Activated effector memory CD4-positive, alpha-beta T cell treated with anti-CD3 and anti-CD28 coated beads, Interleukin-2, amount 50 U/mL, for 16 hours (primary cell): Measurements from ENCODE around the gene BORCS5.

ENCODE experiments used
- DNase-seq: peaks from one replicate; pipeline ENCODE4 v3.0.0-alpha.2; 2020

Gene BORCS5

GRCh38 chr12:12353807-12354206 is 3.1 kb upstream of the BORCS5 start:
- DNase-seq, result no peak

GRCh38 chr12:12356467-12356895 is 397 bp upstream of the BORCS5 start:
- no peak for DNase-seq

DNA sequence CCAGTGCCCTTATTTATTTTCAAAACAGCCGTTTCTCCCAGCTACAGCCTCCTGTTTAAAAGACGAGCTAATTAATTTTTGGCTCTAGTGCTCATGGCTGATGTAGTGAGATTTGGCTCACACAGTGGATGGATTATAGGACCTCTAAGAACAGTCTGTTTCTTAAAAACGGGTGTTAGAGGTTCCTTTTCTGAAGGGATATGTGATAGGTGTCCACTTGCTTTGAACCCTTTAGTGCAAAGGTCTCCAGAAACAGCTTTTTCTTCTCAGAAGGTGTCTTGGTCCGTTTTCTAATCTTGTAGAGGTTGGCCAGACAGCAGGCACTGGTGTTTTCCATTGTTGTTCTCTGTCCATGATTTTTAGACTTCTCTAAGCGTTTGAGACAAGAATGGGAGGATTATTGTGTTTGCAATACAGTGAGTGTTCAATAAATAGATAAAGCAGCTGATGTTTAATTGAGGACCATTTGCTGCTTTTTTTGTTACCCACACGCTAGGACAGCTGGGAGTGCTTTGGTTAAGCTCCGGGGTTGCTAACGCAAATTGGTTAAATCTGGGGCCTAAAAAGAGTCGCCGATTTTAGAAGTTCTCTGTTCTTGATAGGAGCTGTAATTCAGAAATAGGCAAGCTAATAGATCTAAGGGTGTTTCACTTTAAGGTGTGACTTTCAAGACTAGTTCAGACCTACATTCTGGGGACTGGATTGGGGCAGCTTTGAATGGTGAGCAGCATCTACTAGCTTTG is 1.0 kb downstream of the BORCS5 start:
- DNase-seq, result no peak

DNA sequence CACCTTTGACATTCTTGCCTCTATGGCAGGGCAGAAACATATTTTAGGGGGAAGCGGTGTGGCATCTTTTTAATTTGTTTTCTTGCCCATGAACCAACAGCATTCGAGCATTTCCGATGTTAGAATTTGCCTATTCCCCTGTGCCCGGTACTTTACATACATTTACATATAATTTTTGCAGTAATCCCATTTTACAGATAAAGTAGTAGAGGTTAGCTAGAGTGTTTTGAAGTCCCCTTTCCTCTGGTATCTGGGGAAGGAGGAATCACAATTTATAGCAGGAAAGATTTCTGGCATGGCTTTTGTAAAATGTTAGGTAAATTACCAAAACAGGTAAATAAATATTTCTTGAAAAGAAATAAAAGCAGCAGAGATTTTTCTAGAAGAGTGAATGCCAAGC is 1.6 kb downstream of the BORCS5 start:
- no peak for DNase-seq

DNA sequence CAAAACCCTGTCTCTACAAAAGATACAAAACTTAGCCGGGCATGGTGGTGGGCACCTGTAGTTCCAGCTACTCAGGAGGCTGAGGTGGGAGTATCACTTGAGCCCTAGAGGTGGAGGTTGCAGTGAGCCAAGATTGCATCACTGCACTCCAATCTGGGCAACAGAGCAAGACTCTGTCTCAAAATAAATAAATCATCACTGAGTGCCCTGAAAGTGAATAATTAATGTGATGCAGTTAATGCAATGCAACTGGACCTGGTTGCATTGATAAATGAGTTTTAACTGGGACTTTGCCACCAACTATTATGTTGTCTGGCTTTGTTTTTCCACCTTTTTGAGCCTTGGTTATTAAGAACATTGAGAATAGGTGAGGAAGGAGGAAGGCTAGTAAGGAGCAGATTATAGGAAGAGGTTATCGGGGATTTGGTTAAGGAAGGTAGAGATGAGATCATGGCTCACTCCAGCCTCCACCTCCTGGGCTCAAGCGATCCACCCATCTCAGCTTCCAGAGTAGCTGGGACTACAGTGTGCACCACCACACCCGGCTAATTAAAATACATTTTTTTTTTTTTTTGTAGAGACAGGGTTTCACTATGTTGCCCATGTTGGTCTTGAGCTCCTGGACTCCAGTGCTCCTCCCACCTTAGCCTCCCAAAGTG is 8.0 kb downstream of the BORCS5 start:
- DNase-seq, result no peak

GRCh38 chr12:12365446-12365802 is 8.5 kb downstream of the BORCS5 start:
- DNase-seq, result no peak

DNA sequence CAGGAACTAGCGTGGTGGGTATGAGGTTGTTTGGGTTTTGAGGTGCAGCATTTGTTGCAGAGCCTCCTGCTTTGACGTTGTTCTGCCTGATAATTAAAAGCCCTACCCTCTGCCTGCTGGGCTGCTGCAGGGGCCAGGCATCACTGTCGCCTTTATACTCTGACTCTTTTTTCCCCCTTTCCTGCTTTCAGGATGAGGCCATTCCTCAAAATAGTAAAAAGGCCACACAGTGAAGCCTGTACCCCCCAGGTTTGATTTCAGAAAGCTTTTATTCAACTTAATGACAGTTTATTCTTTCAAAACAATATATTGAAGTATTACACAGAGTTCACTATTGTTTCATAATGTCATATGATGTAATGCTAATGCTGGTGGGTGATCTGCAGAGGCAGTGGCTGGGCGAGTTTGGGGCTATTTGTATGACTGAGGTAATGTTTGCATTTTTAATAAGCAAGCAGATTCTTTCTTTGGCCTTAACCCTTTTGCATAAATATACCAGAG is 9.1 kb downstream of the BORCS5 start:
- DNase-seq, result no peak

DNA sequence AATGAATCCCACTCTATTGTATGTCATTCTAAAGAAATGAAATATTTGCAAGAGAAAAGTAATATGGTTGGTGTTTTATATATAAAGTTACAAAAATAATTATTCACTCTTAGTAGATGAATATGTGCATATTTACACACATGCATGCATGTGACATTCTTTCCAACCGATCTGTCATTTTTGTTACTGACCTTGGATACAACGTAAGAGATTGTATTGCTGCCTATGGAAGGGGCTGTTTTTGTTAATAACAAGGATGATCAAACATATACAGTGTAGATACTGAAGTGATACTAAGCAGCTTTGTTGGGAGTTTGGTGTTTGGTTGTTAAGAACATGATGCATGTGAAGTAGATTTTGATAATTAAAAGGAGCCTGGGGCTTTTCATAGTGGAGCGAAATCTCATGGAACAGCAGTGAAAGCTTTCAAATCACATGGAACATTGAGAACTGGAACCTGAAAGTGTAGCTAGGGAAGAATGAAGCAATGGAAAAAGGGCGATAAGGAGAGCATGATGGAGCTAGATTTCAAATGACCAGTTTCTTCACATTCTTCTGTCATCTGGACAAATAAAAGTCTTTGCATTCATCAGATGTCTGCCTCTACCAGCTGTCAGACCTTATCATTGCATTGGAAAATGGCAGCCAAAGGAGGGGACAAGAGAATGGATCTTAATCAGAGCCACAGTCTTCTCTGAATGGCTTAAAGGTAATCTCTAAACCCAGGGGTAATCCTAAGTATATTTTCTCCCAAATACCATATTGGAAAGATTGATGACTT is 10.0 kb downstream of the BORCS5 start:
- no peak for DNase-seq

DNA sequence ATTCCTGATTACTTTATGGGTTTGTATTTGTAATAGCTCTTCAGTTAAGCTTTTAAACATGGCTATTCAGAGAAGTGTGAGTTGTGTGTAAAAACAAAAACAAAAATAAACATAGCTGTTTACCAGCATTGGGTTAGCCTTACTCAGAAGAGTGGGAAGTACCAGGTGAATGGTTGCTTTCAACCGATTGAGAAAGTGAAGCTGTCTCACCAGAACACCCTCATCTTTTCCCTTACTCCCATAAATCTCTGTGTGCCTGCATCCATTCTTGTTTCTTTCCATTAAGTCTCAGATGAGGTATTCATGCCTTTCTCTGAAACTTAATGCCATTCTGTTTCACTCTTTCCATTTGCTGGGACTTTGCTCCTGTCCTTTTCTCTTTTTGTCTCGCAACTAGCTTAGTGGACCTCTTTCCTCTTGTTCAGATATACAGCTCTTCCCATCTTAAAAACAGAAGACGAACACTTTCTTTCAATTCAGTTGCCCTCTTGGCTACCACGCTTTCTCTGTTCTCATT is 10.7 kb downstream of the BORCS5 start:
- DNase-seq, result no peak

DNA sequence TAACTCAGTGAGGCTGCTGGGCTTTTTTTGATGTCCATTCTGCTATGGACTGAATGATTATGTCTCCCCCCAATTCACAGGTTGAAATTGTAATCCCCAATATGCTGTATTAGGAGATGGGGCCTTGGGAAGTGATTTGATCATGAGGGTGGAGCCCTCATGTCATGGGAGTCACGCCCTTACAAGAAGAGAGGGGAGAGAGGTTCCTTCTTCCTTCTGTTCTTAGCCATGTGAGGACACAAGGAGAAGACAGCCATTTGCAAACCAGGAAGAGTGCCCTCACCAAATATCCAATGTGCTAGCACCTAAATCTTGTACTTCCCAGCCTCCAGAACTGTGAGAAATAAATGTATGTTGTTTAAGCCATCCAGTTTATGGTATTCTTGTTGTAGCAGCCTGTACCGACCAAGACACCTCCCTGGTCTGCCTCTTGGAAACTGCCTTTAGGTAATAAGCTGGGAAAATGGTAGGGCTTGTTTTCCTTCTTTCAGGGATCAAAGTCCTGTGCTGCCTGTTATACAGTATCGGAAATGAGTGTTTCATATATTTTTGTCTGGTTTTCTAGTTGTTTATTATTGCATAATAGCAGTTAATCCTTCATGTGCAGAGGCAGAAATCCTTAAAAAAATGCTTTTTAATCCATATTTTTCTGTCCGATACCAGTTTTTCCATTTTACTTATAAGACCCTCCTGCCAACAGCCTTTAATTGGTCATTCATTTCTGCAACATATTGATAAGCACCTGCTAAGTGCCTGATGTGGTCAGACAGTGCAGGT is 16.3 kb downstream of the BORCS5 start:
- no peak for DNase-seq

DNA sequence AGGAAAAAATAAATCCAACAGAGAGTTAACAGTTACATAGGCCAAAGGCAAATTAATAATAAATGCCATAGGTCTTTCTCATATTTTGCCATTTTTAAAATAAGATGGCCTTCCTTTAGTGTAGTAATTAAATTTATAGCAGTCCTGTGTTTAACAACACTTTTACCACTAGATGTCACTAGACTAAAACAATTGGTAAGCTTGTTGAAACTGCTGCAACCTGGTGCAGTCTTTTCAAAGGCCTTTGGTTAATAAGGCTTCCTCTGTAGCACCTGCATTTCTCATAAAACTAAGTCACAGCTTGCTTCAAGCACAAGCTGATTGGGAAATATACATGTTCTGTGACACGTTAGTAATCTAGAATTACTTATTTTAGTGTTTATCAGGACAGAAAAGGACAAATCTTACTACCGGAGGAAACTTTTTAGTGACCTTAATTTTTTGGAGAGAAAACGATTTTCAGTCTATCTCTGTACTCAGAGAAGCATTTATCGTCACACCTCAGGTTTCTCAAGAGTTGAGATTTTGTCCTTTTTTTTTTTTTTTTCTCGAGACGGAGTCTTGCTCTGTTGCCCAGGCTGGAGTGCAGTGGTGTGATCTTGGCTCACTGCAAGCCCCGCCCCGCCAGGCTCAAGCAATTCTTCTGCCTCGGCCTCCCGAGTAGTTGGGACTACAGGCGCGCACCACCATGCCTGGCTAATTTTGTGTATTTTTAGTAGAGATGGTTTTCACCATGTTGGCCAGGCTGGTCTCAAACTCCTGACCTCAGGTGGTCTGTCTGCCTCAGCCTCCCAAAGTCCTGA is 20.0 kb downstream of the BORCS5 start:
- DNase-seq, result no peak

- no peak for DNase-seq
These were observed 21.7 kb downstream of the BORCS5 start for GRCh38 chr12:12378616-12379015.

DNA sequence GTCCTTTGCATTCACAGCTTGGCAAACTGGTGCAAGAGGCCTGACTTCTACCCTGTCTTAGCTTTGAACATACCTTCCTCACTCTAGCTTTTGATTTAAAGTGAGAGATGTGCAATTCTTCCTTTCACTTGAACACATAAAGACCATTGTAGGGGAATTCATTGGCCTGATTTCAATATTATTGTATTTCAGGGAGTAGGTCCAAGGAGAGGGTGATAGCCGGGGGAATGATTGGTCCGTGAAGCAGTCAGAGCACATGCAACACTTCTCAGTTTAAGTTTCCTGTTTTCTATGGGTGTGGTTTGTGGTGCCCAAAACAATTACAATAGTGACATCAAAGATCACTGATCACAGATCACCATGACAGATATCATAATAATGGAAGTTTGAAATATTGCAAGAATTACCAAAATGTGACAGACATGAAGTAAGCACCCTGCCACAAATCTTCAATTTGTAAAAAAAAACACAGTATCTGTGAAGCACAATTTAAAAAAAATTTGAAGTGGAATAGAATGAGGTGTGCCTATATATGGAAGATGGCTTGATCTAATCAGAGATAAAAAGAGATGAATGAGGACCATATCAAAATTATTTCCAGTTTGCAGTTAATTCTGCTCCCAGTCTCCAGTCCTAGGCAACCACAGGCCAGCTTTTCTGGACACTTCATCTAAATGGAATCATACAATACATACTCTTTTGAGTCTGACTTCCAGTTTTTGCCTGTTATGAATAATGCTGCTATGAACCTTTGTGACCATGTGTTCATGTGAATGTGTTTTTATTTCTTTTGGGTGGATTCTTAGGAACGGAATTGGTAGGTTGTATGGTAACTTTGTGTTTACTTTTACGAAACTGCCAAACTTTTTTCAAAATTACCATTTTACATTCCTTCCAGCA is 23.2 kb downstream of the BORCS5 start:
- DNase-seq, result peak; percentile 68

DNA sequence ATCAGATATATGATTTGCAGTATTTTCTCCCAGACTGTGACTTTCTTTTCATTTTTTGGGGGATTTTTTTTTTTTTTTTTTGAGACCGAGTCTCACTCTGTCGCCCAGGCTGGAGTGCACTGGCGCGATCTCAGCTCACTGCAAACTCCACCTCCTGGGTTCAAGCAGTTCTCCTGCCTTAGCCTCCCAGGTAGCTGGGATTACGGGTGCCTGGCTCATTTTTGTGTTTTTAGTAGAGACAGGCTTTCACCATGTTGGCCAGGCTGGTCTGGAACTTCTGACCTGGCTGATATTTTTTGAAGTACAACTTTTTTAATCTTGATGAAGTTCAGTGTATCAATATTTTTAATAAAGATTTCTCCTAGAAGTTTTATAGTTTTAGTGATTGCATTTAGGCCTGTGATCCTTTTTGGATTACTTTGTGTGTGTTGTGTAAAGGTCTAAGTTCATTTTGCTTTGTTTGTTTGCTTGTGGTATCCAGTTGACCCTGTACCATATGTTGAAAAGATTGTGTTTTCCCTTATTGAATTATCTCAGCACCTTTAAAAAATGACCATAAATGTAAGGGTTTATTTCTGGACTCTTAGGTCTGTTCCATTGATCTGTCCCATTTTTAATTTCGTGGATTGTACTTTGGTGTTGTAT is 24.2 kb downstream of the BORCS5 start:
- no peak for DNase-seq

DNA sequence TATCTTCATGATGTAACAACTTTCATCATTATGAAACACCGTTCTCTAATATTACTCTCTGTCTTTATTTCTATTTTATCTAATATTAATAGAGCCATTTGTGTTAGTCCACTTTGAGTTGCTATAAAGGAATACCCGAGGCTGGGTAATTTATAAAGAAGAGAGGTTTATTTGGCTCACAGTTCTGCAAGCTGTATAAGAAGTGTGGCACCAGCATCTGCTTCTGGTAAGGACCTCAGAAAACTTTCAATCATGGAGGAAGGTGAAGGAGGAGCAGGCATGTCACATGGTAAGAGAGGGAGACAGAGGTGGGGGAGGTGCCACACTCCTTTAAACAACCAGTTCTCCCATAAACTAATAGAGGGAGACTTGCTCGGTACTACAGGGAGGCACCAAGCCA is 25.1 kb downstream of the BORCS5 start:
- DNase-seq, result no peak

DNA sequence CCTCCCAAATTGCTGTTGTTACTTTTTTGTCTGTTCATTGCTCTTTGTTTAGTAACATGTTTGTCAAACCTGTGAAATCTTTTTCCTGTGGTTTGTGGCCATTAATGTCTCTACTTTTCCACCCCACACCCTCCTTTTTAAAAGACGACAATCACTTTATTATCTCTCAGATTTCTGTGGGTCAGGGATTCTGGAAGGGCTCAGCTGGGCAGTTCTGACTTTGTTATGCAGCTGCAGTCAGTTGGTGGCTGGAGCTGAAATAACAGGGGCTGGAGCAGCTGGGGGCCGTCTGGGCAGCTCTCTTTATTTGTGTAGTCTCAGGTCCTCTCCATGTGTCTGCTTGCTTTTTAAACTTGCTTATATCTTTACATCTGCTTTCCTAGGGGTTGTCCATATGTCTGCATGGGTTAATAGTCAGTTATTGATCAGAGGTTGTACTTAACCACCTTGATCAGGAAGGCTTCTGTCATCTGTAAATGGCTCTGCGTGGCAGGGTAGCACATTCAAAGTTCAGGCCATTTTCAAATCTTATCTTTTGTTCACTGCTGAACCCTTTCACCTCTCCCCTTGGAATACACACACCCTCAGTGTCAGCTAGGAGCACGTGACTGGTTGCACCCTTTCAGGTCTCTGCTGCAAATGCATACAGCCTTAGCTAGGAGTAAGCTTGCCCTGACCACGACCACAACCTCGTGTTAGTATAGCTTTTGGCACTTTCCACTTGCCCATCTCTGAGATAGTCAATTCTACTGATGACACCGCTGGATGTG is 27.9 kb downstream of the BORCS5 start:
- peak; percentile 65 for DNase-seq

GRCh38 chr12:12387501-12387900 is 30.6 kb downstream of the BORCS5 start:
- DNase-seq, result no peak

DNA sequence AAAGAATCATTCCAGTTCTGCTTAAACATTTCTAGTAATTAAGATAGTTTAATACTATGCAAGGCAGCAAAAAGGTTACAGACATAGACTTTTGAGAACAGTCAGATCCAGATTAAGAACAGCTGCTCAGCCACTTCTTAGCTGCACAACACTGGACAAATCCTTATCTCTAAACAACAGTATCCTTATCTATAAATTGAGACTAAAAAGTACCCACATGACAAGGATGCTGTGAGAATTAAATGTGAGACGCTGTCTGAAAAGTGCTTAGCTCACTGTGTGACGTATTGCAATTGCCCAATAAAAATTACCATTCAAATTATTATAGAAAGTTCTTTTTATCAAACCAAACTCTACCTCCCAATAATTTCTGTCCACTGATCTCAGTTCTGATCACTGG is 35.5 kb downstream of the BORCS5 start:
- no peak for DNase-seq

- DNase-seq, result no peak
These were observed 36.3 kb downstream of the BORCS5 start for GRCh38 chr12:12393171-12393570.
